ENCODE results near the gene RWDD3.

- TF ChIP-seq CTCF (IDR thresholded peaks at IDR 0.05; ENCODE audit: low read depth, low read length, poor library complexity, severe bottlenecking) (no peak), EZH2phosphoT487 (IDR thresholded peaks at IDR 0.05; ENCODE audit: borderline replicate concordance, low read length) (no peak)
Measured at GRCh38 chr1:95263450-95263849, 29.4 kb downstream of the RWDD3 start.

Measured in DOHH2 (cell line).